ENCODE data around the gene FIBP. TPM values are rescaled to one million over a fixed set of nuclear protein-coding genes. Genes with fewer than 3 reads are reported as not detected.

FIBP gene
- total RNA-seq (10 to 100 TPM; 39.7 to 46.6 (median 42.8) TPM), polyA plus RNA-seq (37.8 TPM)
- long read RNA-seq, donor 1, transcript FIBP-202 (10 exons, 1,248 nt): major isoform, 51 of 67 reads
- long read RNA-seq, donor 1, transcript FIBP-201 (10 exons, 1,261 nt): minor isoform, 10 of 67 reads
- long read RNA-seq, donor 1, partial matches to known transcripts: 1 of 67 reads
- long read RNA-seq, donor 1, other reads (novel, unspliced or antisense): 5 of 67 reads
- long read RNA-seq, donor 2, transcript FIBP-202 (10 exons, 1,248 nt): major isoform, 28 of 39 reads
- long read RNA-seq, donor 2, partial matches to known transcripts: 4 of 39 reads
- long read RNA-seq, donor 2, other reads (novel, unspliced or antisense): 2 of 39 reads
- long read RNA-seq, donor 3, transcript FIBP-202 (10 exons, 1,248 nt): major isoform, 108 of 143 reads
- long read RNA-seq, donor 3, transcript FIBP-201 (10 exons, 1,261 nt): minor isoform, 11 of 143 reads
- long read RNA-seq, donor 3, partial matches to known transcripts: 4 of 143 reads
- long read RNA-seq, donor 3, other reads (novel, unspliced or antisense): 20 of 143 reads
- long read RNA-seq, donor 4, transcript FIBP-202 (10 exons, 1,248 nt): major isoform, 18 of 21 reads
- long read RNA-seq, donor 4, partial matches to known transcripts: 1 of 21 reads
- long read RNA-seq, donor 4, other reads (novel, unspliced or antisense): 1 of 21 reads

- H3K27me3 ChIP-seq (ENCODE audit: control insufficient read depth, insufficient read depth): no peaks in the 10 kb centered on the region
- peak within 1 kb of the TSS; percentile 97 for H3K27ac ChIP-seq (ENCODE audit: low read length)
- intact Hi-C loops (cut with DNase I): loop anchor here in 2 of 4 donors (5.0 to 10.0 kb wide), 3 partner anchors 74 to 99 kb away; partner anchors contain the start of gene SART1 (in 2 of the 2)
- under 1% methylated on average over 57 of the region's 57 CpGs for WGBS
- H3K4me3 ChIP-seq (ENCODE audit: low read length): peak within 1 kb of the TSS; percentile 55
- H3K4me1 ChIP-seq (ENCODE audit: control insufficient read depth, insufficient read depth, low read length): peaks cover 7% of the 10 kb centered on the region
- DNase-seq (peak; percentile 98 to 99 (median 99)), ATAC-seq (peak; percentile 83 to 87)
- no peaks in the 10 kb centered on the region for H3K9me3 ChIP-seq (ENCODE audit: control insufficient read depth, low read length)
Observed at GRCh38 chr11:65888163-65888814, at the start of gene FIBP. TSS of gene FIBP (minus strand) at chr11:65888471. CDS start at chr11:65888418, 53 bp downstream.

- ATAC-seq (no peak), DNase-seq (no peak)
- Histone ChIP-seq H3K4me1 (ENCODE audit: control insufficient read depth, insufficient read depth, low read length) (no peaks in the 10 kb centered on the region), H3K27me3 (ENCODE audit: control insufficient read depth, insufficient read depth) (no peaks in the 10 kb centered on the region), H3K4me3 (ENCODE audit: low read length) (no peak overlapping the region), H3K9me3 (ENCODE audit: control insufficient read depth, low read length) (no peaks in the 10 kb centered on the region), H3K27ac (ENCODE audit: low read length) (no peak overlapping the region)
- intact Hi-C loops (cut with DNase I): no loop called here
- WGBS: 45% methylated on average over 4 of the region's 4 CpGs
Observed at GRCh38 chr11:65937766-65938165, 49.5 kb upstream of the FIBP start.

- H3K27me3 ChIP-seq (ENCODE audit: control insufficient read depth, insufficient read depth): no peaks in the 10 kb centered on the region
- H3K4me1 ChIP-seq (ENCODE audit: control insufficient read depth, insufficient read depth, low read length): no peaks in the 10 kb centered on the region
- WGBS: 44% methylated on average over 4 of the region's 4 CpGs
- H3K4me3 ChIP-seq (ENCODE audit: low read length): no peak overlapping the region
- H3K9me3 ChIP-seq (ENCODE audit: control insufficient read depth, low read length): no peaks in the 10 kb centered on the region
- intact Hi-C loops (cut with DNase I): no loop called here
- no peak overlapping the region for H3K27ac ChIP-seq (ENCODE audit: low read length)
- DNase-seq (no peak), ATAC-seq (no peak)
Observed at GRCh38 chr11:65934014-65934413, 45.7 kb upstream of the FIBP start.

GRCh38 chr11:65932558-65932919 is 44.3 kb upstream of the FIBP start:
- H3K4me1 ChIP-seq (ENCODE audit: control insufficient read depth, insufficient read depth, low read length): no peaks in the 10 kb centered on the region
- 29% methylated on average over 9 of the region's 9 CpGs for WGBS
- no peaks in the 10 kb centered on the region for H3K9me3 ChIP-seq (ENCODE audit: control insufficient read depth, low read length)
- DNase-seq (no peak), ATAC-seq (no peak)
- no peaks in the 10 kb centered on the region for H3K27me3 ChIP-seq (ENCODE audit: control insufficient read depth, insufficient read depth)
- intact Hi-C loops (cut with DNase I): no loop called here
- no peak overlapping the region for H3K27ac ChIP-seq (ENCODE audit: low read length)
- no peak overlapping the region for H3K4me3 ChIP-seq (ENCODE audit: low read length)

- H3K4me3 ChIP-seq (ENCODE audit: low read length): no peak overlapping the region
- intact Hi-C loops (cut with DNase I): no loop called here
Observed at GRCh38 chr11:65931773-65932557, 43.7 kb upstream of the FIBP start.

GRCh38 chr11:65928667-65929066 is 40.4 kb upstream of the FIBP start:
- WGBS: 57% methylated on average over 6 of the region's 6 CpGs
- intact Hi-C loops (cut with DNase I): no loop called here
- ATAC-seq: no peak
- H3K9me3 ChIP-seq (ENCODE audit: control insufficient read depth, low read length): no peaks in the 10 kb centered on the region
- no peak for DNase-seq
- no peak overlapping the region for H3K27ac ChIP-seq (ENCODE audit: low read length)
- H3K4me3 ChIP-seq (ENCODE audit: low read length): no peak overlapping the region
- no peaks in the 10 kb centered on the region for H3K4me1 ChIP-seq (ENCODE audit: control insufficient read depth, insufficient read depth, low read length)
- H3K27me3 ChIP-seq (ENCODE audit: control insufficient read depth, insufficient read depth): no peaks in the 10 kb centered on the region

More at GRCh38 chr11:65931773-65932557, 43.7 kb upstream of the FIBP start:
- Histone ChIP-seq H3K27ac (ENCODE audit: low read length) (no peak overlapping the region), H3K27me3 (ENCODE audit: control insufficient read depth, insufficient read depth) (no peaks in the 10 kb centered on the region), H3K4me1 (ENCODE audit: control insufficient read depth, insufficient read depth, low read length) (no peaks in the 10 kb centered on the region), H3K9me3 (ENCODE audit: control insufficient read depth, low read length) (no peaks in the 10 kb centered on the region)
- DNase-seq (no peak), ATAC-seq (no peak)
- WGBS: 47% methylated on average over 13 of the region's 13 CpGs

GRCh38 chr11:65927904-65928397 is 39.7 kb upstream of the FIBP start:
- intact Hi-C loops (cut with DNase I): no loop called here
- Histone ChIP-seq H3K27me3 (ENCODE audit: control insufficient read depth, insufficient read depth) (no peaks in the 10 kb centered on the region), H3K27ac (ENCODE audit: low read length) (no peak overlapping the region), H3K4me1 (ENCODE audit: control insufficient read depth, insufficient read depth, low read length) (no peaks in the 10 kb centered on the region), H3K4me3 (ENCODE audit: low read length) (no peak overlapping the region), H3K9me3 (ENCODE audit: control insufficient read depth, low read length) (no peaks in the 10 kb centered on the region)
- peak; percentile 24 to 27 for ATAC-seq
- peak in 2 of 3 donors; percentile 13 to 57 for DNase-seq
- 56% methylated on average over 9 of the region's 9 CpGs for WGBS

- H3K4me3 ChIP-seq (ENCODE audit: low read length): no peak overlapping the region
- ATAC-seq: no peak
- no peaks in the 10 kb centered on the region for H3K9me3 ChIP-seq (ENCODE audit: control insufficient read depth, low read length)
- DNase-seq: no peak
- intact Hi-C loops (cut with DNase I): no loop called here
- H3K27ac ChIP-seq (ENCODE audit: low read length): no peak overlapping the region
- H3K27me3 ChIP-seq (ENCODE audit: control insufficient read depth, insufficient read depth): no peaks in the 10 kb centered on the region
- 35% methylated on average over 2 of the region's 2 CpGs for WGBS
- H3K4me1 ChIP-seq (ENCODE audit: control insufficient read depth, insufficient read depth, low read length): peaks cover 2% of the 10 kb centered on the region
Observed at GRCh38 chr11:65925397-65925796, 37.1 kb upstream of the FIBP start.

GRCh38 chr11:65922565-65922964 is 34.3 kb upstream of the FIBP start:
- DNase-seq (no peak), ATAC-seq (no peak)
- Histone ChIP-seq H3K4me3 (ENCODE audit: low read length) (no peak overlapping the region), H3K27me3 (ENCODE audit: control insufficient read depth, insufficient read depth) (no peaks in the 10 kb centered on the region), H3K9me3 (ENCODE audit: control insufficient read depth, low read length) (no peaks in the 10 kb centered on the region), H3K4me1 (ENCODE audit: control insufficient read depth, insufficient read depth, low read length) (peaks cover 10% of the 10 kb centered on the region), H3K27ac (ENCODE audit: low read length) (no peak overlapping the region)
- intact Hi-C loops (cut with DNase I): no loop called here
- 82% methylated on average over 3 of the region's 3 CpGs for WGBS

GRCh38 chr11:65921876-65922275 is 33.6 kb upstream of the FIBP start:
- no peak overlapping the region for H3K27ac ChIP-seq (ENCODE audit: low read length)
- DNase-seq (peak in 1 of 3 donors; percentile 32), ATAC-seq (no peak)
- H3K4me3 ChIP-seq (ENCODE audit: low read length): no peak overlapping the region
- 92% methylated on average over 10 of the region's 10 CpGs for WGBS
- no peaks in the 10 kb centered on the region for H3K27me3 ChIP-seq (ENCODE audit: control insufficient read depth, insufficient read depth)
- intact Hi-C loops (cut with DNase I): no loop called here
- H3K9me3 ChIP-seq (ENCODE audit: control insufficient read depth, low read length): no peaks in the 10 kb centered on the region
- H3K4me1 ChIP-seq (ENCODE audit: control insufficient read depth, insufficient read depth, low read length): peaks cover 10% of the 10 kb centered on the region
